Left colon (tissue), 2 donors: ENCODE measurements around the gene PPEF1. TPM values are rescaled to one million over a fixed set of nuclear protein-coding genes. Genes with fewer than 3 reads are reported as not detected.

Source experiments
- ATAC-seq: fragments of 200-7000 bp; cut with Tn5 transposase; one replicate; pipeline ENCODE4 v1.9.1; 2020; ENCODE audit warnings: mild to moderate bottlenecking, moderate library complexity
- DNase-seq, 2 donors: peaks; one replicate each; pipeline ENCODE4 v3.0.0-alpha.2; 2020
- intact Hi-C, 2 donors: fragments of 100-400 bp; cut with DNase I in 1 of 2; cut with micrococcal nuclease in 1 of 2; formaldehyde crosslinking; loops; one replicate each; pipeline versions ENCODE4 v1.11.2 to v1.14.0; 2022; cut with DNase I, micrococcal nuclease
- long read RNA-seq: library from polyadenylated mRNA; unstranded; transcript quantifications from one replicate; pipeline ENCODE4 v2.0.0, GENCODE V29; 2021
- total RNA-seq, 2 donors: library from RNA; stranded (reverse); fragmentation: NEBNext Ultra II Directional; extraction: Animal tissue kit (Norgen Biotek cat#: 25700); gene quantifications; one replicate each; pipeline ENCODE4 v1.2.1, GENCODE V29; 2021
- donor health status: DM: no; HTN: no; CAD: no.
- donor health status: DM: yes; HTN: yes; CAD: no.

Gene PPEF1
- not detected for total RNA-seq
- long read RNA-seq, result 0 reads

- DNase-seq (no peak), ATAC-seq (no peak)
- intact Hi-C loops, result no loop called here
Measured at GRCh38 chrX:18707426-18708049, at the start of gene PPEF1. Gene PPEF1 (plus strand): TSS chrX:18707645. CDS start chrX:18707781, 136 bp downstream.

DNA sequence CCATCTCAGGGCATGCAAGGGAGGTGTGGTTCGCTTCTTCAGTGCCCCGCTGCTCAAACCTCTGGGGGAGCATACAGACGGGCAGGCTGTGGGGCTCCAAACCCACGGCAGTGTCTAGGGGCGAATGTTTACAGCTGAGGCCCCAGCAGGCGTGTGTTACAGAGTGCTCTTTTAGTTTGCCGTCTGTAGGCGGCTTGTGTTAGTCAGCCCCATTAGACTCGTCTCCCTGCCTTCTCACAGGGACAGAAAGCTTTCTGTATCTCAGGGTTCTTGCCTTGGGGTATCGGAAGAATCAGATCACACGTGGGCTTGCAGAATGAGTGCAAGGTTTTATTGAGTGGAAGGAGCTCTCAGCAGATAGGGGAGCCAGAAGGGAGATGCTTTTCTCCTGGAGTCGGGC is 46.2 kb upstream of the PPEF1 start:
- intact Hi-C loops, result no loop called here
- DNase-seq, result no peak
- no peak for ATAC-seq

DNA sequence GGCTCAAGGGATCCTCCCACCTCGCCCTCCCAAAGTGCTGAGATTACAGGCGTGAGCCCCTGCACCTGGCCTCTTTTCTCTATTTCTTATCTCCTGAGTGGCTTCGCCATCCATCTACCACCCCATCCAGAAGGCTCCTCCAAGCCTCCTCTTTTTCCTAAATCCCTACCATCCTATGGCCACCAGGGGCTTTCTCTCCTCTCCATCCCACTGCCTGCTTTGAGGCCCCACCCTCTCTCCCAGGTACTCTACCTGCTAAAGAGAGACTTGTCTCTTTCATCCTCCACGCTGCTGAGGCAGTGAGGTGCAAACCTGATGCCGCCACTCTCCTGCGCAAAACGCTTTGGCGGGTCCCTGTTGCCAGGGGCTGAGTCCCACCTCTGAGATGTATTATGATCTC is 42.5 kb upstream of the PPEF1 start:
- ATAC-seq (no peak), DNase-seq (no peak)
- intact Hi-C loops, result no loop called here

DNA sequence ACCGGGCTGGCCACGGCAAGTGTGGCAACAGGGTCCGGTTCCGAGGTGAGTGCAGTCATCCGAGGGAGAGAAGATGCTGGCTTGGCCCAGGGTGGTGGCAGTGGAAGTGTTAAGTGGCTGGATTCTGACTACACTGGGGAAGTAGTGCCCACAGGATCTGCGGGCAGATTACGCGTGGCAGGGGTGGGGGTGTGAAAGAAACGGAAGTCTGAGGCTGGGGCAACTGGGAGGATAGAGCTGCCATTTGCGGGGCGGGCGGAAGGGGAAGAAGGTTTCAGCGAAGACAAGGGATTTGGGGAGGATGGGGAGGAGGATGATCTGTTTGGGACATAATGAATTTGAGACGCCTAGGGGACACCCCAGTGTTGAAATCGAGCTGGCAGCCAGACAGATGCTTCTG is 40.8 kb upstream of the PPEF1 start:
- ATAC-seq (no peak), DNase-seq (no peak)
- intact Hi-C loops, result no loop called here

DNA sequence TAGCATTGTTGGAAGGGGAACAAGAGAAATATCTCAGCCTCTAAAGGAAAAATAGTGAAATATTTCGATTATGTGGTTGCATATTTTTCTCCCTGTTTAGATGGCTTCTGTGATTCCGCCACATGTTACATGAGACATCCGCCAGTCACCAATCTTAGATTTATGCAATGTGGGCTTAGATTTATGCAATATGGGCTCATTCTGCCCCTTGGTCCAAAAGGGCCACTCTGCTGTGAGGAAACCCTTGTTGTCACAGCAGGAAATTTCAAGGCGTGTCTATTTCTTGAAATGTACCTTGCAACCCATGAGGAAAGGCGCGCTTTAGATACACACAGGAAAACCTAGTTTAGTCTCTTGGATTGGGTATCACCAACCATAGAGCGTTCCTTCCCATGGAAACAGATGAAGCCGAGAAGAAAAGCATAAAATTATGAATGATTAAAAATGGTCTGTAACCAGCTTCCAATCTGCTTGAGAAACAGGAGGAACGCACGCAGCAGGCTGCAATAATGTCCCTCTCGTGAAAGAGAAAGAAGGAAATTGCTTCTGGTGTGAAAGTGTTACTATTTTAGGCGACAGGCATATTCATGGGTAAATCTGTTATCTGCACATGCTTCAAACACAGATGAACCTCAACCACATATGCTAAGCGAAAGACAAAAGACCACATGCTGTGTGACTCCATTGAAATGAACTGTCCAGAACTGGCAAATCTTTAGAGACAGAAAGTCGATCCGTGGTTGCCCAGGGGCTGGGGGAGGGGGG is 39.2 kb upstream of the PPEF1 start:
- intact Hi-C loops, result no loop called here
- ATAC-seq, result no peak

GRCh38 chrX:18672008-18672407 is 35.4 kb upstream of the PPEF1 start, which contains the start of gene RS1:
Gene RS1 (minus strand): TSS chrX:18672108. CDS start chrX:18672068, 40 bp downstream.
- DNase-seq, result no peak
- ATAC-seq, result no peak
- intact Hi-C loops, result no loop called here

More for the DNA sequence above, 39.2 kb upstream of the PPEF1 start:
- no peak for DNase-seq

DNA sequence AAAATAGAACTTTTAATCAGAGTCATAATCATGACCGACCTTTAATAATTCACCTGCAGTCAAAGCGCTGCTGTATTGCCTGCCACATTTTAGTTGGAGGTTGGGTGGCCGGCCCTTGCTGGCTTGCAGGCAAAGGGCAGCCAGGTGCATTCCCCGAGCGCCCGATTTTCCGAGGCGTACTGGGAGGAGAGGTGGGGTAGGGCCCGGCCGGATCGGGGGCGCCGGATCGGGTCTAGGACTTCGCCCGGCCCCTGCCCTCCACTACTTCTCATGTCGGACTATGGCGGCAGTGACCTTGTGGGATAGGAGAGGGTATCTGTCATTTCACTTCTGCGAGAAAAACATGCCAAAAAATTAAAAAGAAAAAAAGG is 33.0 kb upstream of the PPEF1 start:
- DNase-seq (peak; percentile 27 to 41), ATAC-seq (peak; percentile 58)
- intact Hi-C loops, result no loop called here

- ATAC-seq (peak; percentile 91), DNase-seq (peak; percentile 56 to 72)
- intact Hi-C loops, result no loop called here
Measured at GRCh38 chrX:18674788-18675735, 32.4 kb upstream of the PPEF1 start.

DNA sequence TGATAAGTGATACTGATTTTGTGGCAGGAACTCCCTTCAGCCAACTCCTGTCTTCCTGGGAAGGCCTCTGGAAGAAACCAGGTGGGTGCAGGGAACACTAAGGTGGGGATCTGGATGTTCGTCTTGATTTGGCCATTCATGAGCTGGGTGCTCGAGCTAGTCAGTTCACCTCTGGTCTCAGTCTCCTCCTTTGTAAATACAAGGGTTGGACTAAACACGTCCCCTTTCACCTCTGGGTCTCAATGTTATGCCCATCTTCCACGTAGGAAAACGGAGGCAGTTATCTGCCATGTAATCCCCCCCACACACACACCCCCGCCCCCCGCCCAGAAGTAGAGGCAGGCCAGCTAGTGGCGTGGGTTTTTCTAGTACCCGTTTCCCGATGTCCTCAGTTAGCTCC is 31.4 kb upstream of the PPEF1 start:
- ATAC-seq (no peak), DNase-seq (no peak)
- intact Hi-C loops, result no loop called here

DNA sequence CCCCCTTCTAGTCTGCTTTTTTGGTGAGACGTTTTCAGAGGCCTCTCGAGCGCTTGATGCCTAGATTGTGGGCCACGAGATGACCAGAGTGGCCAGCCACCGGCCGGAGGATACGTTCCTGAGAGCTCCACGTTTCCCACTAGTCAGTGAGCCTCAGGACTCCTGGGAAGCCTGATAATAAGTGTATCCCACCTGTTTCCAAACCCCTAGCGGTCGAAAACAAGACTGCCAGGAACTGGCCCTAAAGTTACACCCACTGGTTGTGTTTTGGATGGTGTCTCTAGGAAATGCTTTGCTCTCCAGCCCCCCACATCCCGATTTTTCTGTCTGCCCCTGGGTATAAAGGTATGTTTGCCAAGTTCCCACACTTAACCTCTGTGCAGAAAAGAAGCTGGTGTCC is 31.0 kb upstream of the PPEF1 start:
- ATAC-seq (no peak), DNase-seq (no peak)
- intact Hi-C loops, result no loop called here

- DNase-seq (peak in 1 of 2 donors; percentile 25), ATAC-seq (peak; percentile 10)
- intact Hi-C loops, result no loop called here
Measured at GRCh38 chrX:18677161-18677869, 30.1 kb upstream of the PPEF1 start.

DNA sequence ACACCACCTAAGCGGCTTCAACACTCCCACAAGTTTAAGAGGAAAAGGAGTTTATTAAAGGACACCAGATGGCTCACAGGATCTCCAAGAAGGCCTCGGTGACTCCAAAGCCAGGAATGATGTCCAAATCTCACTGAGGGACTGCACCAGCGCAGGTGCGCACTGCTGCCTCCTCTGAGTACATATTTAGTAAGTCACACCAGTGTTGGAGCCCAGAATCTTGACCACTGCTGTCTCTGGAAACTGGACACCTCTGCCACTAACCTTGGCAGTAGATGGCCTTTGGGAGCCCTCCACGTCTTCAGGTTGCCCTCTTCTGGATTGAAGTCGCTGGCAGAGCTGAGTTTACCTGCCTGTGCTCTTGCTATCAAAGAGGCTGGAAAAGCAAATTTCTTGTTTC is 25.4 kb upstream of the PPEF1 start:
- intact Hi-C loops, result no loop called here
- ATAC-seq, result no peak
- DNase-seq, result no peak

DNA sequence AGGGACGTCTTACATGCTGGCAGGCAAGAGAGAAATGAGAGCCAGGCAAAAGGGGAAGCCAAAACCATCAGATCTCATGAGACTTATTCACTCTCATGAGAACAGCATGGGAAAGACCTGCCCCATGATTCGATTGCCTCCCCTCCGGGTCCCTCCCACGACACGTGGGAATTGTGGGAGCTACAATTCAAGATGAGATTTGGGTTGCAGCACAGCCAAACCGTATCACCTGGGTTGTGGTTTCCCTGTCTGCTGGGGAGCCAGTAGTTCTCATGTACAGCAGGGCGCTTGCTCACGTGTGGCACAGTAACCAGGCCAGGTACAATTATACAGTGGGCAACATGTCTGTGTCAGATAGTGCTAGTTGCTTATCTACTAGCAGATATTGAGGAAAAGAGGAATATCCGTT is 24.5 kb upstream of the PPEF1 start:
- DNase-seq (no peak), ATAC-seq (no peak)
- intact Hi-C loops, result no loop called here

DNA sequence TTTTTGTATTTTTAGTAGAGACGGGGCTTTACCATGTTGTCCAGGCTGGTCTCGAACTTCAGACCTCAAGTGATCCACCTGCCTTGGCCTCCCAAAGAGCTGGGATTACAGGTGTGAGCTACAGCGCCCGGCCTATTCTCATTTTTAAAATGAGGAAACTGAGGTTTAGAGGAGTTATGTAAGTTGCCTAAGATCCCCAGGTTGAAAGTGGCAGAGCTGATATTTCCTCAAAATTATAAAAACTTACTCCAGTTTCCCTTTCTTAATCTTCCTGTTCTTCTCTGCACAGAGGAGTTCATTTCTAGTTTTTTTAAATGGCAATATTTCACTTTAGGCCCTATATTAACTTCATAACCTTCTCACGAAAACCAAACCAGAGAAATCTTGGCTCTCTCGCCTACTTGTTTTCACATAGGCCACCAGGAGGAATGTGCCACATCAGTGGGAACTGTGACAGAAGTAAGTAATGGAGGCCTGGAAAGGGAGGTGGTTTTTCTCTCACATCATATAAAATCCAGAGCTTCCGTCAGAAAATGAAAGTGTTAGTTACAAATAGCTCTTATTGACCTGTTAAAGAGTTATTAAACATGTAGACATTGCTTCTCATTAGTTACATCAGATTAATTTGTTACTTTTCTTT is 19.5 kb upstream of the PPEF1 start:
- ATAC-seq, result no peak
- DNase-seq, result no peak
- intact Hi-C loops, result no loop called here

DNA sequence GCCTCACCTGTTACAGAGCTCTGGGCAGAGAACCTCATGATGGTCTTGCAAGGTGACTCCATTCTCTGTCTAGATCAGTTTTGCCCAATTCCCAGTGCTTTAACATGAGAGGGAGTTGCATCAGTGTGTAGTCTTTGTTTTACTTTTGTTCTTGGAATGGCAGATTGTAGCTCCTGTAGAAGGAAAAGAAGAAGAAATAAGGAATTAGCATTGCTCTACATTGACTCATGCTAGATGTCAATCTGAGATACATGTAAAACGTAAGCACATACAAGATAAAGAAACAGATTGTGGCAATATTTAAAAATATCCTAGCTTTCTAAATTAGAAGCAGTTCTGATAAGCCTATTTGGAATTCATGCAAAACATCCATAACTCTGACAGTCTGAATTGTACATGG is 16.0 kb upstream of the PPEF1 start:
- DNase-seq, result no peak
- no peak for ATAC-seq
- intact Hi-C loops, result no loop called here

- DNase-seq, result no peak
- intact Hi-C loops, result no loop called here
- no peak for ATAC-seq
Measured at GRCh38 chrX:18692541-18692940, 14.9 kb upstream of the PPEF1 start.

- DNase-seq, result no peak
- intact Hi-C loops, result no loop called here
- ATAC-seq, result no peak
Measured at GRCh38 chrX:18696653-18697052, 10.8 kb upstream of the PPEF1 start.
